ENCODE data around the gene TMEM119.

Gene TMEM119

DNA sequence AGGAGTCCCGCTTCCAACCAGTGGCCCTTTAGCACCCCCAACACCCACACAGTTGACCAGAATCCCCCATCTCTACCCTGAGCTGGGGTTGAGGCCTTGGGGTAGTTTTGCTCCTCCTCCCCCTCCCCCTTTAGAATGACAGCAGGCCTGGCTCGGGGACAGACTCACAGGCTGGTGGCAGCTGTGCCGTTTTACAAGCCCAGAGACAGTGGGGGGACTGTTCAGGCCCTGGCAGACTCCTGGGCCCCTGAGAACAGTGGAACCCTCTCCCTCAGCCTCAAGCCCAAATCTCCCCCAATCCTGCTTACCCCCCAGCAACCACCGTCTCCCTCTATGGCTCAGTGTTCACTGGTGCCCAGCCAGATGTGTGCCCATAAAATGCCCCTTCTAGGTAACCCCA is 10.1 kb downstream of the TMEM119 start:
- Histone ChIP-seq H3K36me3 (ENCODE audit: insufficient read depth, low read length) (no peaks in the 10 kb centered on the region), H3K27me3 (ENCODE audit: insufficient read depth, low read length) (no peaks in the 10 kb centered on the region), H3K4me3 (ENCODE audit: low read depth, low read length) (no peak overlapping the region), H3K27ac (ENCODE audit: low read depth, low read length) (no peak overlapping the region), H3K4me1 (ENCODE audit: control insufficient read depth, insufficient read depth, low read length, unreplicated experiment) (no peaks in the 10 kb centered on the region), H3K79me2 (ENCODE audit: control insufficient read depth, insufficient read depth, low read length, unreplicated experiment) (no peaks in the 10 kb centered on the region), H2AFZ (ENCODE audit: low read length, unreplicated experiment) (no peak overlapping the region)

DNA sequence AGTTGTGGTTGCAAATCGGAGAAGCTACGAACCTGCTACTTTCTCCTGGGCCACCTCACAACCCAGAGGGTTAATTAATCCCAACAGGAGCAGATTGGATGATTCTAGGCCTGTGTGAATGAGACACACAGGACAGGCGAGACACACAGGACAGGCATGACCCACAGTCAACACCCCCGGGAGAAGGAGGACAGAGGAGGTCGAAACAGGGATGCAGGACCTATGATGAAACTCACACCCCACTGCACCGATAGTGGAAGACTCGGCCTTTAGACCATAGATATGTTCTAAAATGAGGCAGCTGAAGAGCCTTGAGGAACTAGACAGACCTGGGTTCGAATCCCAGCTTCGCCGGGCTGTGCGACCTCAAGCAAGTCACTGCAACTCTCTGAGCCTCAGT is 11.6 kb downstream of the TMEM119 start:
- H3K27ac ChIP-seq (ENCODE audit: low read depth, low read length): no peak overlapping the region
- H2AFZ ChIP-seq (ENCODE audit: low read length, unreplicated experiment): no peak overlapping the region
- no peaks in the 10 kb centered on the region for H3K79me2 ChIP-seq (ENCODE audit: control insufficient read depth, insufficient read depth, low read length, unreplicated experiment)
- no peak overlapping the region for H3K4me3 ChIP-seq (ENCODE audit: low read depth, low read length)
- no peaks in the 10 kb centered on the region for H3K27me3 ChIP-seq (ENCODE audit: insufficient read depth, low read length)
- no peaks in the 10 kb centered on the region for H3K36me3 ChIP-seq (ENCODE audit: insufficient read depth, low read length)
- no peaks in the 10 kb centered on the region for H3K4me1 ChIP-seq (ENCODE audit: control insufficient read depth, insufficient read depth, low read length, unreplicated experiment)

- H3K4me1 ChIP-seq (ENCODE audit: control insufficient read depth, insufficient read depth, low read length, unreplicated experiment): no peaks in the 10 kb centered on the region
- H3K27me3 ChIP-seq (ENCODE audit: insufficient read depth, low read length): no peaks in the 10 kb centered on the region
- H2AFZ ChIP-seq (ENCODE audit: low read length, unreplicated experiment): no peak overlapping the region
- no peaks in the 10 kb centered on the region for H3K36me3 ChIP-seq (ENCODE audit: insufficient read depth, low read length)
- H3K79me2 ChIP-seq (ENCODE audit: control insufficient read depth, insufficient read depth, low read length, unreplicated experiment): no peaks in the 10 kb centered on the region
- H3K4me3 ChIP-seq (ENCODE audit: low read depth, low read length): no peak overlapping the region
- H3K27ac ChIP-seq (ENCODE audit: low read depth, low read length): no peak overlapping the region
Measured at GRCh38 chr12:108585864-108586263, 12.0 kb downstream of the TMEM119 start.

- Histone ChIP-seq H3K4me3 (ENCODE audit: low read depth, low read length) (no peak overlapping the region), H3K79me2 (ENCODE audit: control insufficient read depth, insufficient read depth, low read length, unreplicated experiment) (no peaks in the 10 kb centered on the region), H2AFZ (ENCODE audit: low read length, unreplicated experiment) (no peak overlapping the region), H3K4me1 (ENCODE audit: control insufficient read depth, insufficient read depth, low read length, unreplicated experiment) (no peaks in the 10 kb centered on the region), H3K27me3 (ENCODE audit: insufficient read depth, low read length) (no peaks in the 10 kb centered on the region), H3K27ac (ENCODE audit: low read depth, low read length) (no peak overlapping the region), H3K36me3 (ENCODE audit: insufficient read depth, low read length) (no peaks in the 10 kb centered on the region)
Measured at GRCh38 chr12:108584456-108585065, 13.3 kb downstream of the TMEM119 start.

- Histone ChIP-seq H3K27ac (ENCODE audit: low read depth, low read length) (no peak overlapping the region), H2AFZ (ENCODE audit: low read length, unreplicated experiment) (no peak overlapping the region), H3K36me3 (ENCODE audit: insufficient read depth, low read length) (no peaks in the 10 kb centered on the region), H3K4me3 (ENCODE audit: low read depth, low read length) (no peak overlapping the region), H3K27me3 (ENCODE audit: insufficient read depth, low read length) (no peaks in the 10 kb centered on the region), H3K4me1 (ENCODE audit: control insufficient read depth, insufficient read depth, low read length, unreplicated experiment) (no peaks in the 10 kb centered on the region), H3K79me2 (ENCODE audit: control insufficient read depth, insufficient read depth, low read length, unreplicated experiment) (no peaks in the 10 kb centered on the region)
Measured at GRCh38 chr12:108583991-108584390, 13.9 kb downstream of the TMEM119 start.

- Histone ChIP-seq H3K27ac (ENCODE audit: low read depth, low read length) (no peak overlapping the region), H3K79me2 (ENCODE audit: control insufficient read depth, insufficient read depth, low read length, unreplicated experiment) (no peaks in the 10 kb centered on the region), H2AFZ (ENCODE audit: low read length, unreplicated experiment) (no peak overlapping the region), H3K4me1 (ENCODE audit: control insufficient read depth, insufficient read depth, low read length, unreplicated experiment) (no peaks in the 10 kb centered on the region), H3K36me3 (ENCODE audit: insufficient read depth, low read length) (no peaks in the 10 kb centered on the region), H3K27me3 (ENCODE audit: insufficient read depth, low read length) (no peaks in the 10 kb centered on the region), H3K4me3 (ENCODE audit: low read depth, low read length) (no peak overlapping the region)
Measured at GRCh38 chr12:108582978-108583770, 14.7 kb downstream of the TMEM119 start.

DNA sequence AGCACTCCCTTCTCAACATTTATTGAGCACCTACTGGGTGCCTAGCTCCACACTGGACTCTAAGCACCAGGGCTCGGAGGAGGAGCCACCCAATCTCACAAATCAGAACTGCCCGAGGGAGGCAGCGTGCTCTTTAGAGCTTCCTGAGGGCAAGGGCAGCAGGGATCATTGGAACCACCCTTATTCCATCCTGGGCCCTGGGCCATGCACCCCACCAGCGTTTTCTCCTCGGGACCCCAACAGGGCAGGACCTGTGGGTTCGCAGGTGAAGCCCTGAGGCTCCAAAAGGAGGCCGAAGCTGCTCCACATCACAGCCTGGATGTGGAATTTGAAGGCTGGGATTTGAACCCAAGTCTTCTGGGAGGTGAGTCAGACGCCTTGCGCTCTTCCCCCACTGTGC is 15.4 kb downstream of the TMEM119 start:
- no peak overlapping the region for H3K4me3 ChIP-seq (ENCODE audit: low read depth, low read length)
- H3K27me3 ChIP-seq (ENCODE audit: insufficient read depth, low read length): no peaks in the 10 kb centered on the region
- no peak overlapping the region for H2AFZ ChIP-seq (ENCODE audit: low read length, unreplicated experiment)
- no peak overlapping the region for H3K27ac ChIP-seq (ENCODE audit: low read depth, low read length)
- H3K36me3 ChIP-seq (ENCODE audit: insufficient read depth, low read length): no peaks in the 10 kb centered on the region
- H3K4me1 ChIP-seq (ENCODE audit: control insufficient read depth, insufficient read depth, low read length, unreplicated experiment): no peaks in the 10 kb centered on the region
- H3K79me2 ChIP-seq (ENCODE audit: control insufficient read depth, insufficient read depth, low read length, unreplicated experiment): no peaks in the 10 kb centered on the region

- Histone ChIP-seq H3K27me3 (ENCODE audit: insufficient read depth, low read length) (no peaks in the 10 kb centered on the region), H3K27ac (ENCODE audit: low read depth, low read length) (no peak overlapping the region), H3K36me3 (ENCODE audit: insufficient read depth, low read length) (no peaks in the 10 kb centered on the region), H3K4me3 (ENCODE audit: low read depth, low read length) (no peak overlapping the region), H3K4me1 (ENCODE audit: control insufficient read depth, insufficient read depth, low read length, unreplicated experiment) (no peaks in the 10 kb centered on the region), H2AFZ (ENCODE audit: low read length, unreplicated experiment) (no peak overlapping the region), H3K79me2 (ENCODE audit: control insufficient read depth, insufficient read depth, low read length, unreplicated experiment) (no peaks in the 10 kb centered on the region)
Measured at GRCh38 chr12:108581311-108582227, 16.3 kb downstream of the TMEM119 start.

DNA sequence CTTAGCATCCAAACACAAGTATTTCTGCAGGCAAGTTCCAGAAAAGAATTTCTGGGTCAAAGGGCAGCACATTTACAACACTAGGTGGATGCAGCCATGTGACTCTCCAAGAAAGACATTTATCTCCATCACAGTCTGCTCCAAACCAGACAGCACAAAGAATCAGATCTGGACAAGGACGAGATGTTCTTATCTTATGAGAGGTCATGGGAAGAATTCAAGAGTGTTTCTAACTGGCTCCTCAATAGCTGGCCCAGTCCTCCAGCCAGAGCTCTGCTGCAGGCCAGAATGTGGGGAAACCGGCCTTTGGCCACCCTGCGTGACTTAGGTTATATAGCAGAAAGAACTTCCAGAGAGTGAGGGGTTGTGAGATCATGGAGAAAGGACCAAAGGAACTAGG is 17.4 kb downstream of the TMEM119 start:
- Histone ChIP-seq H3K36me3 (ENCODE audit: insufficient read depth, low read length) (no peaks in the 10 kb centered on the region), H3K27ac (ENCODE audit: low read depth, low read length) (no peak overlapping the region), H2AFZ (ENCODE audit: low read length, unreplicated experiment) (no peak overlapping the region), H3K79me2 (ENCODE audit: control insufficient read depth, insufficient read depth, low read length, unreplicated experiment) (no peaks in the 10 kb centered on the region), H3K4me1 (ENCODE audit: control insufficient read depth, insufficient read depth, low read length, unreplicated experiment) (no peaks in the 10 kb centered on the region), H3K27me3 (ENCODE audit: insufficient read depth, low read length) (no peaks in the 10 kb centered on the region), H3K4me3 (ENCODE audit: low read depth, low read length) (no peak overlapping the region)

DNA sequence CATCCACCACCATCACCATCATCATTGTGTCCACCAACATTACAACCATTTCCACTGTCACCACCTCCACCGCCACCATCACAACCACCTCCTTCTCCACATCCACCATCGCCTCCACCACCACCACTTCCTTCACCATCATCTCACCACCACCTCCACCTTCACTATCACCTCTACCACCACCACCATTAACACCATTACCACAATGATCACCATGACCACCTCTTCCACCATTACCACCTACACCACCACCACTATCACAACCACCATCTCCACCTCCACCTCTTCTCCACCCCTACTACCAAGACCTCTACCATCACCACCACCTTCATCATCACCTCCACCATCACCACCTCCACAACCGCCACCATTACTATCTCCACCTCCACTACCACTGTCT is 19.1 kb downstream of the TMEM119 start:
- Histone ChIP-seq H2AFZ (ENCODE audit: low read length, unreplicated experiment) (no peak overlapping the region), H3K27ac (ENCODE audit: low read depth, low read length) (no peak overlapping the region), H3K4me1 (ENCODE audit: control insufficient read depth, insufficient read depth, low read length, unreplicated experiment) (no peaks in the 10 kb centered on the region), H3K36me3 (ENCODE audit: insufficient read depth, low read length) (no peaks in the 10 kb centered on the region), H3K79me2 (ENCODE audit: control insufficient read depth, insufficient read depth, low read length, unreplicated experiment) (no peaks in the 10 kb centered on the region), H3K4me3 (ENCODE audit: low read depth, low read length) (no peak overlapping the region), H3K27me3 (ENCODE audit: insufficient read depth, low read length) (no peaks in the 10 kb centered on the region)
